ENCODE measurements around the gene CACNA2D1. TPM values are rescaled to one million over a fixed set of nuclear protein-coding genes. Genes with fewer than 3 reads are reported as not detected.

Gene CACNA2D1
- total RNA-seq, 1 experiment from 2014 or later, result 36.2 TPM

GRCh38 chr7:82179311-82179710 is 264.3 kb downstream of the CACNA2D1 start:
- H2BK120ac ChIP-seq (ENCODE audit: low read depth, low read length, poor library complexity, severe bottlenecking), result no peak overlapping the region
- no peak overlapping the region for H2BK12ac ChIP-seq (ENCODE audit: insufficient read length, low read depth, low read length)
- peak overlapping the region; percentile 70 to 84 (median 80); a peak in 5 of 7 replicates for H3K27ac Mint-ChIP-seq
- no peaks in the 10 kb centered on the region for H3K27me3 Mint-ChIP-seq (ENCODE audit: low read depth)
- H3K9ac ChIP-seq (ENCODE audit: extremely low read depth, insufficient read length, low read length), result no peak overlapping the region
- no peak overlapping the region for H3K14ac ChIP-seq (ENCODE audit: insufficient read depth, low read length)
- no peak overlapping the region for H3K18ac ChIP-seq (ENCODE audit: insufficient read length, low read depth, low read length)
- H2BK20ac ChIP-seq (ENCODE audit: low read depth, low read length, poor library complexity, severe bottlenecking), result no peak overlapping the region
- H3K56ac ChIP-seq (ENCODE audit: insufficient read length, low read depth, low read length), result no peak overlapping the region
- no peak overlapping the region for H2BK5ac ChIP-seq (ENCODE audit: insufficient read length, low read length)
- no peak overlapping the region for H3T11ph ChIP-seq (ENCODE audit: low read length)
- H3K79me2 ChIP-seq (ENCODE audit: insufficient read depth, low read length), result no peaks in the 10 kb centered on the region
- no peak overlapping the region for H3K4me2 ChIP-seq (ENCODE audit: insufficient read depth, insufficient read length, low read length)
- H3K9me3 Mint-ChIP-seq, result no peaks in the 10 kb centered on the region
- H3K4me1 Mint-ChIP-seq, result peaks cover 51 to 71% of the 10 kb centered on the region in 2 experiments
- no peak for TF ChIP-seq CTCF (conservative IDR thresholded peaks at IDR 0.05)
- H4K8ac ChIP-seq (replicated peaks; ENCODE audit: insufficient read length, low read depth, low read length), result no peak overlapping the region
- H3K4me1 ChIP-seq (ENCODE audit: insufficient read depth, low read length), result peaks cover 4% of the 10 kb centered on the region; the same call in 1 of the 2 replicates
- no peak overlapping the region for H4K5ac ChIP-seq (ENCODE audit: insufficient read length, low read depth, low read length)
- H4K91ac ChIP-seq (ENCODE audit: insufficient read length, low read depth, low read length), result no peak overlapping the region
- H3K23me2 ChIP-seq (ENCODE audit: insufficient read length, low read depth, low read length, poor library complexity, severe bottlenecking), result no peaks in the 10 kb centered on the region
- H3K23ac ChIP-seq (ENCODE audit: insufficient read length, low read depth, low read length), result no peak overlapping the region
- no peak overlapping the region for H3K27ac ChIP-seq (ENCODE audit: insufficient read length, low read depth, low read length)
- no peaks in the 10 kb centered on the region for H3K79me1 ChIP-seq (ENCODE audit: insufficient read depth, low read depth, low read length, poor library complexity, severe bottlenecking)
- H3K4ac ChIP-seq (ENCODE audit: low read depth, low read length), result no peak overlapping the region
- no CpG with 5 or more reads among the region's 1 CpG for WGBS (ENCODE audit: extremely low coverage, insufficient read length, low lambda C conversion rate)
- no peak overlapping the region for H3K4me3 Mint-ChIP-seq
- H3K36me3 Mint-ChIP-seq (ENCODE audit: insufficient read depth in 1 of 3, low read depth in 3 of 3), result no peaks in the 10 kb centered on the region
- H4K20me1 ChIP-seq (ENCODE audit: control insufficient read depth, insufficient read depth, insufficient read length), result no peaks in the 10 kb centered on the region
- H2AK5ac ChIP-seq (ENCODE audit: insufficient read length, low read length), result no peak overlapping the region
- DNase-seq, result no peak
- no peak overlapping the region for H2BK15ac ChIP-seq (ENCODE audit: low read depth, low read length)
- no peaks in the 10 kb centered on the region for H3K27me3 ChIP-seq (ENCODE audit: insufficient read depth, low read length)
- no peaks in the 10 kb centered on the region for H3K9me3 ChIP-seq (ENCODE audit: control insufficient read depth, low read depth, low read length)
- no peak overlapping the region for H2AFZ ChIP-seq (ENCODE audit: low read length)
